ENCODE data around the gene FLNB.

The FLNB gene

DNA sequence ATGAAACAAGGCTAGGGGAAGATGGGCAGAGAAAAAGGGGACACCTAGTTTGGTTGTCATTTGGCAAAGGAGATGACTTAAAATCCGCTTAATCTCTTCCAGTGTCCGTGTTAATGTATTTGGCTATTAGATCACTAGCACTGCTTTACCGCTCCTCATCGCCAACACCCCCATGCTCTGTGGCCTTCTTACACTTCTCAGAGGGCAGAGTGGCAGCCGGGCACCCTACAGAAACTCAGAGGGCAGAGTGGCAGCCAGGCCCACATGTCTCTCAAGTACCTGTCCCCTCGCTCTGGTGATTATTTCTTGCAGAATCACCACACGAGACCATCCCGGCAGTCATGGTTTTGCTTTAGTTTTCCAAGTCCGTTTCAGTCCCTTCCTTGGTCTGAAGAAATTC is 162.9 kb downstream of the FLNB start:
- DNase-seq, result no peak

DNA sequence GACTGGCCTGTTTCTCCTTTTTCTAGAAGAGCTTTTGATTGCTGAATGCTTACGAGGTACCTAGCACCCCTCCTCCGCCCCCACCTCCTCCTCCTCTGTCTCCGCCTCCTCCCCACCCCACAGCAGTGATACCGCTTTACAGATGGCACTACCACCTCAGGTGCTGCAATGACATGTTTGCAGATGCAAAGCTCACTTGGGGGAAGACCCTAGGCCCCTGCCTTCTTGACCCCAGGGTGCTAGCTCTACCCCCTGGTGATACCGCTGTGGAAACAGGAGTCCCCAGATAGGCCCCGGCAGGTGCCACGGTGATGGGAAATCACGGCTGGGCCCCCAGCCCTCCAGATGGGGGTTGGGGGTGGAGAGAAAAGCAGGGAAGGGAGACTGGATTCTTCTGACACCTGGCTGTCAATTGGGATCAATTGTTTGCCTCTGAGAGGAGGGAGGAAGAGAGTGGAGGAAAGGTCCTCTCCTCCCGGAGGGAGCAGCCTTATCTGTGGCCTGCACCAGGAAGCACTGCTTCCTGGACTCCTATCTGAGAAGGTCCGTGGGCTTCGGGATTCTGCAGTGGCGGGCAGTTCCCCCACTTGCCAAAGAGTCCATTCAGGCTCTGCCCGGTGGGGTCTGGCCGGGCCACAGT is 164.9 kb downstream of the FLNB start:
- DNase-seq, result no peak

DNA sequence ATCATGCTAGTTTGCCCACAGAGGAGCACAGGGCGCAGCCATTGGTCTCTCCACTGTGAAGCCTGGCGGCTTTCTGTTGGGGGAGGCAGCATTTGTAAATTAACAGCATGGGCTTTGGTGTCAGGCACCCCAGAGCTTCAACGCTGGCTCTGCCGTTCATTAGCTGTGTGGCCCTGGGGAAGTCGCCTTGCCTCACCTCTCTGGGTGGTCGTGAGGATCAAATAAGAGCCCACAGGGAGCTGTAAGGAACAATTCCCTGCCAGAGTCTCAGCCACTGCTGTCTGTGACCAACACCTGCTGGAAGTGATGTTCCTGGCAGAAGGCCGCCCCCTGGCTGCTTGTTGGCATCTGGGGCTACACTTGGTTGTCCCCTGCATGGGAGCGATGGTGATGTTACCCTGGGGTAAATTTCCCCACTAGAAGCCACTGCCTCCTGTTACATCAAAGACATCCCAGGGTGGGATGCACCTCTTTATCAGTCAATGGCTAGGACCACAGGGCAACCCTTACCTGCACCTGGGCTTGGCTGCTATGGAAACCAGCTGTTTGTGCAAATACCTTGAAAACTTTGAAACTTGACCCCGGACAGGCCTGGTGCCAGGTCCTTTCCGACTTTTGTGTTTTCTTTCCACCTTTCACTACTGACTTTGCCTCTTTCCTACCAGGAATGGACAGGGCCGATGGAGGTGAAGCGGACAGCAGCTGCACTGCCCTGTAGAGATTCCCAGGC is 165.6 kb downstream of the FLNB start:
- DNase-seq, result peak; percentile 40 to 45

DNA sequence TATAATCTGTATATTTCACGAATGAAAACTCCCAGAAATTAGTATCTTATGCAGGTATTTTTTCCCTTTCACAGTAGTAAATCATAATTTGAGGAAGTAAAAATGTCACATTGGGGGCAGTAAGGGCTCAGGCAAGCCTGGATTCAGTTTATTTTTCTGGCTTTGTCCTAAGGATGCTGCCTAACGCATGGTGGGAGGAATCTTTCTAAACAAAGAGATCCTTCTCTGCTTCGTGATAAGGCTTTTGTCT is 166.9 kb downstream of the FLNB start:
- no peak for DNase-seq

DNA sequence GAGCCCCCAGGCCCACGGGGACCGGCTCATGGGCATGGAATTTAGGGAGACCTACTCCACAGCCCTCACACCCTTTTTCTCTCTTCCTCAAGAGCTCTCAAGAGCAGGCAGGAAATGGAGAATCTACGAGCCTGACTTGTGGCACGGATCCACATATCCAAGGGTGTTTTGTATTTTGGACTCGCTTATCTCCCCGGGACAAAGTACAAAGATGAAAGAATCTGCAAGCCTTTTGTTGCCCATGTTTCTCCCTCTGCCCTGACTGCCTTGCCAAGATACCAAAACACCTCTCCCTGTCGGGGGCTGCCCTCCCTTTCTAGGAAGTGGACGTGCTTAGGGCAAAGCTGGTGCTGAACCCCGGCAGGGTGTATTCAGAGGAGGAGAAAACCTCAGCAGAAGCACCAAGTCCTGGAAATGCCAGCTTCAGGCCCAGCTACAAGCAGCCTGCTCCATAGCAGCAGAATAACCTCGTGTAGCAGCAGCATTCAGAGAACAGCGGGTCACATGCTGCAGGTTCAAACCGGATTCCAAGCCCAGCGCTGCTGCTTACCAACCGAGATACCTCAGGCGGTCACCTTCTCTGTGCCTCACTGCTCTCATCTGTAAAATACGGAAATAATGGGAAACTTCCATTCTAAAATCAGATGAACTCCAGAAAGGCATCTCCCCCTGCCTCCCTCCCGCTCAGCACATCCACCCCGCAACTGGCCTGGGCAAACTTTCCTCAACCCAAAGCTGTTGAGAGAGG is 167.4 kb downstream of the FLNB start:
- DNase-seq, result no peak

DNA sequence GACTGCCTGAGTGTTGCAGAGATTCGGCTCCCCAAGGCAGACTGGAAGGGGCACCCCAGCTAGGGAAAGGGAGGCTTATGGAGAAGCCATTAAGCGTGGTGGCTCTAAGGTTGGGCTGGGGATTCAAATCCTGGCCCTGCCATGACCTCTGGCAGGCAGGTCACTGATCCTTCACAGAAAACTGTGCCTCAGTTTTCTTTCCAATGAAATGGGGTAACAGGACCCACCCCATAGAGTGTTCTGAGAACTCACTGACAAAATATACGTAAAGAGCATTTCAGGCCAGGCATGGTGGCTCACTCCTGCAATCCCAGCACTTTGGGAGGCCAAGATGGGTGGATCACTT is 167.9 kb downstream of the FLNB start:
- DNase-seq, result no peak

DNA sequence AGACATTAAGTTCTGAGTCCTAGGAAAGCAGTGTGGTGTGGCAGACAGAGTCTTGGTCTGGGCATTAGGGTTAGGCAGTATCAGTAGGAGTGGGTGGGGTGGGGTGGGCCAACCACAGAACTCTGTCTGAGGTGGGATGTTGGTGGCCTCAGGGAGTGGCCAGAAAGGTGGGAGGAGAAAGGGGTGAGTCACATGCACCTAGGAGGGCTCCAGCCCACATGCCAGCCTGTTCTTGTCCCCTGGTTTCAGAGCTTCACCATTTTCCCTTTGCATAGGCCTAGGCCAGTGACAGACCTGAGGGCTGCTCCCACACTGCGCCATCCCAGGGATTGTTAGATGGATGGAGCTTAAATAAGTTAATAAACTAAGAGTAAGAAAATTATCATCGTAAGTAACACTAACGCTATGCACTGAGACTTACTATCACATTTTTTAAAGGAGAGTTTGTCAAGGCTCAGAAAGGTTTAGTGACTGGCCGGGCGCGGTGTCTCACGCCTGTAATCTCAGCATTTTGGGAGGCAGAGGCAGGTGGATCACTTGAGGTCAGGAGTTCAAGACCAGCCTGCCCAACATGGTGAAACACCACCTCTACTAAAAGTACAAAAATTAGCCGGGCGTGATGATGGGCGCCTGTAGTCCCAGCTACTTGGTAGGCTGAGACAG is 168.7 kb downstream of the FLNB start:
- no peak for DNase-seq

DNA sequence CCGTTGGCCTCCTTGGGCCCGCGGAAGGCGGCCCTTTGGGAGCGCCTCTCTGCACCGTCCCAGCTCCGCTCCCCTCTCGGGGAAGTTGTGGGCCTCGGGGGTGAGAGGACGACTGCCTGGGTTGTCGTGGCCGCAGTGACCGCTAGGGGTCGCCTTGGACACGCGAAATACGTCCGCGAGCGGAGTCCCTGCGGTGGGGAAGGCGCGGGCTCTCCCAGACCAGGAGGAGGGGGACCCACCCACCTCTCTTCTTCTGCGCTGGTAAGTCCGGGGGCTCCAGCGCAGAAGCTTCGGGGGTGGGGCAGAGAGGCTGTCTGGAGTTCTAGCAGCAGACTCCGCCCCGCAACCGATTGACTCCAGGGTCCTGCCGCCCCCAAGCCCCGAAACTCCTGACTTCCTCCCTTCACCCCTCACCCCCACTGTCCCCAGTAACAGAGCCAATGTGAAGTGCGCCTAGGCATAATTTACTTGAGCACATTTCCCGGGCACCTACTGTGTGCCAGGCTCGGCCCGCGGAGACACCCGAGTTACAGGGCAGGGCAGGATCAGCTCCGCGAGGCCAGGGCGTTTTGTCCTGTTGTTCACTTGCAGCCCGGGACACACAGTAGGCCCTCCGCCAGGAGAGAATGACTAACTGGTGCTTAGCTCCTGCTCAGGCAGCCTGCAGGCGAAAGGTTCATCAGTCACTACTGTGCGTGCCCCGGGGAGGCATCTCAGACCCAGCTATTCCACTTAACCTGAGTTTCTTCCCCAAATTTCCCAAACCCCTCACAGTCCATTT is 169.7 kb downstream of the FLNB start:
- peak; percentile 81 to 87 for DNase-seq

DNA sequence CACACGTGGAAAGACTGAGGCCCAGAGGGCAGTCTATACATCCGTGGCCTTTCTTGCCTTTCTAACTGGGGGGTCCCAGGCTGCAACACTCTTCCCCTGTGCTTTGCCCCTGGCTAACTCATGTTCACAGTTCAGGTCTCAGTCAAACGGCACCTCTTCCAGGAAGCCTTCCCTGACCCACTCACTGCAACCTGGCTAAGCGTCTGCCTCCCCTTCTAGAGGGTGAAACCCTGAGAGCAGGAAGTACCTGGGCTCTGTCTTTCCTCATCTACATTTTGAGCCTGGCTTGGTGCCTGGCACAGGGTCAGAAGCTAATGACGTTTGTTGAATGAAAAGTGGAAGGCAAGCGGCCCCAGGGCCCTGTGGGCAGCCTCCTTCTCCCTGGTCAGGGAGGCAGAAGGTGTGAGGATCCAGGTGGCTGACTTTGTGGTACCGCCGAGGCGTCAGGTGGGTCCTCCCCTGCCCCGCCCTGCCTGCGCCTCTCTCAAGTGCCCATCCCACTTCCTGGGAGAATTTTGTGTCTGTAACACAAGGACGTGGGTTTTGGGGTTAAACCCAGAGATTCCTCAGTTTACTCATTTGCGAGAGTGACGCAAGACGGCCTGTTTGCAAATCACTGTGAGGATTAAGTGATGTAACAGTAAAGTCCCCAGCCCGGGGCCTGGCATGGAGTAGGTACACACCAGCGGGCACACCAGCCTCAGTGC is 170.5 kb downstream of the FLNB start:
- no peak for DNase-seq

DNA sequence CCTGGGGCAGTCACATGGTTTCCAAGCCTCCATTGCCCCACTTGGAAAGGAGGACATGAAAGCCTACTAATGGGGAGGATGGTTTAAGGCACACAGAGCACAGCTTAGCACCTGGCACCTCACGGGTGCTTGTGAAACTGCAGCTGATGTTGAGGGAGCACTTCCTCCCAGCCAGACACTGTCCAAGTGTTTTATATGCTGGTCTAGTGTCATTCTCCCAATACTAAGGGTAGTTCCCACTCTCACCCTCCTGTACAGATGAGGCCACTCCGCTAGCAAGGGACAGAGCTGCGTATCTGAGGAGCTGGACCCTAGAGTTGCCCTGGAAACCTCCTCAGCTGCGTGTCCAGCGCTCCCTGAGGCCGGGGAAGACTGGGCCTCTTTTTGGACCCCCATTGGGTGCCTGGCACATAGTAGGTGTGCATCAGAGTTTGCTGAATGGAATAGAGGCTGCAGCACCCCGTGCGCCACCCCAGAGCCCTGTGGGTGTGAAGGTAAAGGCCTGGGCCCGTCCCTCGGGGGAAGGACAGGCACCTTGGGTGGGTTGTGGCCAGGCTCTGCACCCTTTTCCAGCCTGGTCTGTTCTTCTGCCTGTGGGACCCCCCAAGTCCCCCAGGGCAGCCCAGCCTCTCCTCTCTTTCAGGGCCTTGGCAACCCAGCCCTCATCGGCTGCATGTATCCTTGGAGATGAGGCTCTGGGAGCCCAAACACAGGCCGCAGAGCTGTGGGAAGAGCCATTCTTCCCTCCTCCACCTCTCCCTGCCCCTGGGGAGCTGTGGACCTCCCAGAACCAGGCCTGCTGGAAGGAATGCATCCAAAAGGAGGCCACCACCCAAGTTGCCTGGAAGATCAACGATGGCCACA is 171.2 kb downstream of the FLNB start:
- DNase-seq, result no peak

DNA sequence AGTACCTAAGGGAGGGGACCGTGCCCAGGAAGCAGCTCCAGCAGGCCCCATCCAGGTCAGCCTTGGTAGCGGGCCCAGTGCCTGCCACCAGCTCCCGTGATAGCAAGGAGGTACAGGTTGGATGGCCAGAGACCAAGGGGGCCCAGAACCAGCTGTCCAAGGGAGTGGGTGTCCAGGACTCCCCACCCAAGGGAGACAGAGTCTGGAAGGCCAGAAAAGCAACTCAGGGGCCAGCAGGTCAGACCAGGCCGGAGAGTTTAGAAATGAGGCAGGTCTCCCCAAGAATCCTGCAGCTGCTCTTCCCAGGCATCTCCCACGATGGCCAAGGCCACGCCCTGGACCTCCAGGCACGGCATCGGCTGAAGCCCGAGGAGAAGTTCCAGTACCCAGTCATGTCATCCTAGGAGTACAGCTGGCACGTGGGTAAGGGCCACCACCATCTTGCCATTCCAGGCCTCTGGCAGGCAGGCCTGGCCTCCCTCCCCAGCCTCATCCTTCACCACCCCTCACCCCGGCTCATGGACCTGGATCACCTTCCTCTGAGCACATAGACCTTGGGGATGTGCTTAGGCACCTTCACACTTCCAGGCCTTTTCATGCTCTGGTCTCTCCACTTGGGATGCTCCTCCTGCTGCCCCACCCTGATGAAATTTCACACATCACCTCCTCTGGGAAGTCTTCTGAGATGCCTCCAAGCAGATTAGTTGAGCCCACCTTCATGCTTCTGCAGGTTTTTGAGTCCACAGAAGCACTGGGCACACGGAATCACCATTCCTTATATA is 172.1 kb downstream of the FLNB start:
- DNase-seq, result no peak

DNA sequence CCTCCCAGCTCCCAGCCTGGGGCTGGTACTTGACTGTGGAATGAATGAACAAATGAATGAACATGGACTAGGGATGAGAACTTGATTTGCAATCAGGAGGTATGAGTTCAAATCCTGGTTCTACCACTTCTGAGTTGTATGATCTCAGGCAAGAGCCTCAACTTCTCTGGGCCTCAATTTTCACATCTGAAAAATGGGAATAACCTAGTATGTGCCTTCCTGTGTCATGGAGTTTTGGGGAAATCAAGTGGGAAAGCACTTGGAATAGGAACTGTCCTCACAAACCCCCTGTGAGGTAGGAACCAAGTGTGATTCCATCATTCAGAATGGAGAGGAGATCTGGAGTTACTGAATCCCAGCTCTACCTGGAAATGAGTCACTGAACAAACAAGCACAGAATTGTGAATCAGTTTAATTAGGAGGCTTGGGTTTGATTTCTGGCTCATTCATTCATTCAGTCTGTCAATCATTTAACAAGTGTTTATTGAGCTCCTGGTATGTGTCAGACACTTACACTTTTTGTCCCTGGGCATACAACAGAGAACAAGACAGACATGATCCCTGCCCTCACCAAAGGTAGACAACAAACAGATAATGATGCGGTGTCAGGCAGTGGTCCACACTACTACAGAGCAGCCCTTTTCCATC is 172.8 kb downstream of the FLNB start:
- no peak for DNase-seq

DNA sequence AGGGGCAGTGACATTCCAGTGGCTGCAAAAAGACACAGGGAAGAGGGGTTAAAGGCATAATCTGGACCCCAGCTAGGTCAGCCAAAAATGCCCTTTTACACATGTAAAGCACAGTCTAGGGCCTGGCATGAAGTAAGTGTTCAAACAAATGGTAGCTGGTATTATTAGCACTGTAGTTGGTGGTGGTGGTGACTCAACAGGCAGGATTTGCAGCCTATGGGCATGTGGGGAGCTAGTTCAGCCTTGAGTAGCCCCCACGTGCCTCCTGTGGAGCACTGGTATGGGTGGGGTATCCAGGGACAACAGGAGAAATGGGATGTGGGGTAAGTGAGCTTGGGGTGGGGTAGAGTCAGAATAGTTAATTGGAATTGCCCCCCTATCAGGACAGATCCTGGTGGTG is 175.0 kb downstream of the FLNB start:
- no peak for DNase-seq

DNA sequence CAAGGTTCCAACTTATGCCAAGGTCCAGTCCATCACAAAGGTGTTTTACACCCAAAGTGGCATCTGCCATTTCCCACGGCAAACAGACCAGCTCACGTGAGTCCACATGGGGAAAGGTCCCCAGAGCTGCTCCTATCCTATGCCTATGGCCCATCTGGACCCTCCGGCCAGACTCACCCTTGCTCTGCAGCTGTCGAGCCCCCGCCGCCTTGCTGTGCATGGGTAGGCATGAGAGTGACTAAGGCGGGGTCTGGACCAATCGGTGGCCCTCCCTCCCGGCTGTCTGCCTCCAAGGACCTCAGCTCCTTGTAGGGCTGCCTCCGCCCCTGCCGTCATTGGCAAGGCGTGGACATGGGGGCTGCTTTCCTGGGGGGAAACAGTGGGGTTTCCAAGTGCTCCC is 175.7 kb downstream of the FLNB start:
- DNase-seq, result no peak

DNA sequence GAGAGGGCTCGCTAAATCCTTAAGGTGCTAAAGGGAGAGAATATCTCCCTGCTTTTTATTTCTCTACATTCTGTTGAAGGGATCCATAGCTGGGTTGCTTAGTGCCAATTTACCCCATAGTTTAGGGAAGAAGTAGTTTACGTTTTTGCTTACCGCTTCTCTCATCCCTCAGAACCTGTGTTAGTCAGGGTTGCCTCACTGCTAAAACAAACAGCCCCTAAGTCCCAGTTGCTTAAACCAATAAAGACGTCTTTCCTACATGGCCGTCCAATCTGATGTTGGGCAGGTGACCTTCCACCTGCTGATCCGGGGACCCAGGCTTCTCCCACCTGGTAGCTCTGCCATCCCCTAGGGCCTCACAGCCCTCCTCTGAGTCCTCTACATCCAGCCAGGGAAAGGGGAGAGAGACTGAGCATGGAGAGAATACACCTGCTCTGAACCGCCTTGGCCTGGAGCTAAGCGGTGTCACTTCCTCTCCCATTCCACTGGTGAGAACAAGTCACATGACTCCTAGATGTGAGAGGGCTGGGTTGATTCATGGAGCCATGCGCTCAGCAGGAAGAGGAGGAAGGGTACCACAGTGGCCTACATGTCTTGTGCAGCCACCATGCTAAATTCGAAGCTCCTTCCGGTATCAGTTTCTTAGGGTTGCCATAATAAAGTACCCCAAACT is 176.2 kb downstream of the FLNB start:
- no peak for DNase-seq

DNA sequence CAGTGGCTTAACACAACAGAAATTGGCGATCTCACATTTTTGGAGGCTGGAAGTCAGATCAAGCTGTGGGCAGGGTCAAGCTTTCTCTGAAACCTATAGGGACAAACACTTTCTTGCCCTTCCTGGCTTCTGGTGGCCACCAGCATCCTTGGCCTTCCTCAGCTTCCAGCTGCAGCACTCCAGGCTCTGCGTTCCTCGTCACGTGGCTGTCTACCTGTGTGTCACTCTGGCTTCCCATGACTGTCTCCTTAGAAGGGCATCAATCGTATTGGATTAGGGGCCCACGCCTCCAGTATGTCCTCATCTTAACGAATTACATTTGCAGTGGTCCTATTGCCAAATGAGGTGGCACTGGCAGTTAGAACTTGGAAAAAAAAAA is 176.7 kb downstream of the FLNB start:
- no peak for DNase-seq

DNA sequence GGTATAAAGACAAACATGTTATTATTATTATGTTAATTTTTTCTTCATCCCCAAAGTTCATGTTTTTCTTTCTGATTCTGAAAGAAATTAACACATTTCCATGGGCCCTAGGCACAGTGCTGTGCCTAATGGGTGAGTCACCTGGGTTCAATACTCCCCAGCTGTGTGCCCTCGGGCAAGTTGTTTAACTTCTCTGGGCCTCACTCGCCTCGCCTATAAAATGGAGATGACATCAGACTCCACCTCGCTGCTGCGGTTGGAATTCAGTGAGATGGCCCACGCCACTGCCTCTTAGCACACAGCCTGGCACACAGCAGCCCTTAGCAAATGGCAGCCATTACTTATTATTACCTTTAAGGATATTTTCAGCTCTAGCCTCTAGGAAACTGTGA is 179.9 kb downstream of the FLNB start:
- no peak for DNase-seq

DNA sequence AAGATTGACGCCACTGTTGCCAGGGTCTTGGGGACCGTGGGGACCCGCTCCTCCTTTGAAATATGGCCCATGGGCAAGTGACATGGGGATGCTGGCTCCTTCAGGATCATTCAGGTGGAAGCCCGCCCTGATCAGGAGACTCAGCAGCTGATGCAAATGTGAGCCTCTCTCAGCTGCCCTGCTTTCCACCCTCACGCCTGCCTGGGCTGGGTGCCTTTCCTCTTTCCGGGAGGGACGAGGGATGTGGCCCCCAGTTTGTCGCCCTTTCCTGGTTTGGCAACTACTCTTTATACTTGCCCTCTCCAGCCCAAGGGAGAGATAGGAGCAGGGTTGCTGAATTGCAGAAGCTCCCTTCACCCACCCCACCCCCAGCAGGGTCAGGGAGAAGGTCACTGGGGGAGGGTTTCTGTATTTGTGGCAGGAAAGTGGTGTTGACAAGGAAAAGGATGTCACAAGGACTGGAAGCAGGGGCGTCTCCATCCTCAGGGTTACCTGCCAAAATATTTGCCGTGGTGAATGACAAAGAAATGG is 180.8 kb downstream of the FLNB start:
- DNase-seq, result no peak

DNA sequence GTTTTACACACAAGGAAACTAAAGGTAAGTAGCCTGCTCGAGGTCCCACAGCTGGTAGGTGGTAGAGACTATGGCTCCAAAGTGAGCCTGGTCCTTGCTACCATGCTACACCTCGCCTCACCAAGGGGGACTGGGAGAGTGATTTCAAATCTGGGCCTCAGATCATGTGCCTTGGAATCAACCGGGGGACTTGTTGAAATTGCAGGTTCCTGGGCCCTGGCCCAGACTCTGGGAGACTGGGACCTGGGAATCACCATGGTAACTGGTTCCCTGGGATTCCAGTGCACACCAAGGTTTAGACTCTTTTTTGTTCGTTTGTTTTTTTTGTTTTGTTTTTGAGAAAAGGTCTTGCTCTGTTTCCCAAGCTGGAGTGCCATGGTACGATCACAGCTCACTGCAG is 181.5 kb downstream of the FLNB start:
- no peak for DNase-seq
